ENCODE results near the gene SLC25A4. TPM values are rescaled to one million over a fixed set of nuclear protein-coding genes. Genes with fewer than 3 reads are reported as not detected.
"Not testable (repeated sequence)": the region's sequence is repeated elsewhere in the genome, so short reads cannot be mapped to it uniquely, and the experiment has no call there.

Gene SLC25A4
- total and polyA plus RNA-seq, 5 donors from 2014 or later: 2.5 to 8.8 (median 6.6) TPM

DNA sequence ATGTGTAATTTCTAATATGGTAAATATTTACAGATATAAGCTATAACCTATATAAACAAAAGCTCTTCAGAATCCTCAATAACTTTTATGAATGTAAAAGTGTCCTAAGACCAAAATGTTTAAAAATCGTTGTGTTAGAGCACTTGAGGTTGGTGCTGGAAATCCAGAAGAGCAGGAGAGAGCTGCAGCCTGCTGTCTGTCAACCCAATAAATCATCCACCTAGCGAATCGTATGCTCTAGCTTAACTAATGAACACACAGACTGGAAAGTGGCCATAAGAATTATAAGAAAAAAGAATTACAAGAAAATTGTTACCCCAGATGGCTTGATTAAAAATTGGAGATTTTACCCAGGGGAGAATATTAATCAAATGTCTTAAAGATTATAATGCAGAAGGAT lies 43.7 kb downstream of the SLC25A4 start:
- H3K4me1 Mint-ChIP-seq: peaks cover 20 to 59% (median 36%) of the 10 kb centered on the region in 4 donors
- H3K36me3 Mint-ChIP-seq: peaks cover 25% of the 10 kb centered on the region
- ATAC-seq (ENCODE audit: low read depth in 2 of 2): no peak
- H3K9me3 Mint-ChIP-seq: no peaks in the 10 kb centered on the region
- peaks cover 3% of the 10 kb centered on the region for H3K4me1 ChIP-seq (ENCODE audit: control insufficient read depth, insufficient read depth, low read length, poor library complexity, severe bottlenecking)
- no peak for DNase-seq
- peaks cover 27% of the 10 kb centered on the region for H3K36me3 ChIP-seq (ENCODE audit: control insufficient read depth, insufficient read depth, low read length)
- no peaks in the 10 kb centered on the region for H3K27me3 ChIP-seq (ENCODE audit: control insufficient read depth, insufficient read depth, low read length)
- no peaks in the 10 kb centered on the region for H3K9me3 ChIP-seq (ENCODE audit: control insufficient read depth in 2 of 2, low read length in 2 of 2)
- no peak overlapping the region for H3K27ac ChIP-seq (ENCODE audit: insufficient read depth, low read length, poor library complexity, severe bottlenecking)
- H3K4me3 ChIP-seq (ENCODE audit: low read depth, low read length): no peak overlapping the region
- no peaks in the 10 kb centered on the region for H3K27me3 Mint-ChIP-seq
- H3K27ac Mint-ChIP-seq: no peak overlapping the region
- H3K4me3 Mint-ChIP-seq: no peak overlapping the region

DNA sequence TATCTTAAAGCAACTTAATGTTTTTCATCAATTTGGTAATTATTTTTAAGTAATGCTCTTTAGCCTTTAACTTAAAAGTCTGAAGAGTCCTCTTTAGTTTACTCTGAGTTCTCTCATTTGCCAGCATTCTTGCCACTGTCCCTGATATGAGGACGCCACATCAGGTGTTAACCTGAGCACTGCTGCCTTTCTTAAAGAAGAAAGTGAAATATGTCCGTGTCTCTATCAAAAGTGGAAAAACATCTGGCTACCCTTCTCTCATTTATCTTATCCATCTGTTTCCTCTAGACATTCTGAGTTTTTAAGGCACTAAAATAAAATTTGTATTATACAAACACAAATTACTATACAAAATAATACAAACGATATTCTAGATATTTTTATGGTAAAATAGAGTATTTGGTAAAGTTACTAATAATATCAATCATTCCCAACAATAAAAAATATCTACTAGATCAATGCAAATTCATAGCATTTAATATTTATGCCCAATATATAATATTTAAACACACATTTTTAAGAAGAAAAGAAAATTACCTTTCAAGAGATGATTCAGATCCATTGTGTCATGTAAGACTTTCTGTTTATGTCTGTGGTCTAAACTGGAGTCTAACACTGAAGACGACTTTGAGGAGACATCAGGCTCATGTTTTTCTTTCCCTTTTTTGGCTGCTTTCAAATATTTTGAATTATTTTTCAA lies 46.7 kb downstream of the SLC25A4 start:
- H3K27ac ChIP-seq (ENCODE audit: insufficient read depth, low read length, poor library complexity, severe bottlenecking): no peak overlapping the region
- peaks cover 24% of the 10 kb centered on the region for H3K36me3 Mint-ChIP-seq
- H3K36me3 ChIP-seq (ENCODE audit: control insufficient read depth, insufficient read depth, low read length): peaks cover 28% of the 10 kb centered on the region
- no peaks in the 10 kb centered on the region for H3K9me3 ChIP-seq (ENCODE audit: control insufficient read depth in 2 of 2, low read length in 2 of 2)
- no peaks in the 10 kb centered on the region for H3K27me3 Mint-ChIP-seq
- H3K4me1 ChIP-seq (ENCODE audit: control insufficient read depth, insufficient read depth, low read length, poor library complexity, severe bottlenecking): peaks cover 3% of the 10 kb centered on the region
- DNase-seq (no peak), ATAC-seq (ENCODE audit: low read depth in 2 of 2) (no peak)
- H3K27me3 ChIP-seq (ENCODE audit: control insufficient read depth, insufficient read depth, low read length): no peaks in the 10 kb centered on the region
- H3K27ac Mint-ChIP-seq: peak overlapping the region in 1 of 3 donors; percentile 7
- H3K4me3 ChIP-seq (ENCODE audit: low read depth, low read length): no peak overlapping the region
- H3K4me1 Mint-ChIP-seq: peaks cover 21 to 59% (median 39%) of the 10 kb centered on the region in 4 donors
- H3K4me3 Mint-ChIP-seq: no peak overlapping the region
- H3K9me3 Mint-ChIP-seq: no peaks in the 10 kb centered on the region

DNA sequence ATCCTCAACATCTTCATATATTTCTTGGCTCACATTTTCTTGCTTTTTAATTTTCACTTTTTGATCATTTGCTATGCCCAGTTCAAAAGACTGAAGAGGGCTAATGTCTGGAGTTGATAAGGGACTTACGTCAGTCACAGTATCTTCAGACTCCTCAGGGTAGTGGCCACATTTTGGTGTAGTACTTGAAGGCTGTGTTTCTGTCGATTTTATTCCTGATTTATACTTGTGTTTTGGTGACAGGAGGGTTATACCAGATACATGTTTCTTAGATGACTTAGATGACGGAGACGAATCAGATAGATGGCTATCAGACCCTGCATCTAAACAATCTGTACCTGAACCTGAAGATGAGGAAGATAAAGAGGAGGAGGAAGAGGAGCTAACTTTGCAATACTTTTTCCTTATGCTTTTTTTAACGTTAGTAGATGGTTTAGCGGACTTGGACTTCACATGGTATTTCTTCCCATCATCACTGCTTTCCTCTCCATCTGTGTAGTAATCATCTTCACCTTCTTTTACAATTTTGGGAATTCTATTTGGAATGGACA lies 47.3 kb downstream of the SLC25A4 start:
- peaks cover 28% of the 10 kb centered on the region for H3K36me3 ChIP-seq (ENCODE audit: control insufficient read depth, insufficient read depth, low read length)
- ATAC-seq (ENCODE audit: low read depth in 2 of 2): no peak
- peaks cover 24% of the 10 kb centered on the region for H3K36me3 Mint-ChIP-seq
- H3K4me1 Mint-ChIP-seq: peaks cover 25 to 60% (median 39%) of the 10 kb centered on the region in 4 donors
- no peaks in the 10 kb centered on the region for H3K27me3 ChIP-seq (ENCODE audit: control insufficient read depth, insufficient read depth, low read length)
- no peaks in the 10 kb centered on the region for H3K9me3 Mint-ChIP-seq
- H3K4me1 ChIP-seq (ENCODE audit: control insufficient read depth, insufficient read depth, low read length, poor library complexity, severe bottlenecking): peaks cover 3% of the 10 kb centered on the region
- no peaks in the 10 kb centered on the region for H3K9me3 ChIP-seq (ENCODE audit: control insufficient read depth in 2 of 2, low read length in 2 of 2)
- no peak overlapping the region for H3K4me3 Mint-ChIP-seq
- no peak for DNase-seq
- H3K27me3 Mint-ChIP-seq: no peaks in the 10 kb centered on the region
- no peak overlapping the region for H3K4me3 ChIP-seq (ENCODE audit: low read depth, low read length)
- H3K27ac Mint-ChIP-seq: peak overlapping the region; percentile 2 to 14 (median 7)
- H3K27ac ChIP-seq (ENCODE audit: insufficient read depth, low read length, poor library complexity, severe bottlenecking): no peak overlapping the region

DNA sequence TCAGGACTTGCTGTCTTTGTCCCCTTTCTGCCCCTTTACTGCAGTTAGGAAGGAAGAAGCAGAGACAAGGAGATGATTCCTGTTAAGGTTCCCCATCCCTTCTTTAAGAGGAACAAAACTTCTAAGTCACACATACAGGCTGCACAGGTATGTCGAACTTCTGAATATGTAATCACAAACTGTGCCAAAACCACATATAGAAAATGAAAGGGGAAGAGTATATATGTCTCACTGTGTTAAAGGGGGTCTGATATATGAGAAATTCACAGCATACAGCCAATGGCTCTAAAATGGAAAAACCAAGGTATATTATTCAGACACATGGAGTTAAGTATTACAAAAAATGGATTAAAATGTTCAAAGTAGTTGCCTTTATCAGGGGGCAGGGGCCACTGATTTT lies 49.0 kb downstream of the SLC25A4 start:
- peaks cover 3% of the 10 kb centered on the region for H3K4me1 ChIP-seq (ENCODE audit: control insufficient read depth, insufficient read depth, low read length, poor library complexity, severe bottlenecking)
- DNase-seq: no peak
- no peak overlapping the region for H3K4me3 ChIP-seq (ENCODE audit: low read depth, low read length)
- Mint-ChIP-seq H3K27ac (no peak overlapping the region), H3K27me3 (no peaks in the 10 kb centered on the region), H3K4me3 (no peak overlapping the region), H3K9me3 (no peaks in the 10 kb centered on the region), H3K4me1 (peaks cover 27 to 57% (median 36%) of the 10 kb centered on the region in 4 donors), H3K36me3 (peaks cover 23% of the 10 kb centered on the region)
- H3K9me3 ChIP-seq (ENCODE audit: control insufficient read depth in 2 of 2, low read length in 2 of 2): no peaks in the 10 kb centered on the region
- H3K27me3 ChIP-seq (ENCODE audit: control insufficient read depth, insufficient read depth, low read length): no peaks in the 10 kb centered on the region
- ATAC-seq (ENCODE audit: low read depth in 2 of 2): no peak
- H3K27ac ChIP-seq (ENCODE audit: insufficient read depth, low read length, poor library complexity, severe bottlenecking): no peak overlapping the region
- H3K36me3 ChIP-seq (ENCODE audit: control insufficient read depth, insufficient read depth, low read length): peaks cover 27% of the 10 kb centered on the region

DNA sequence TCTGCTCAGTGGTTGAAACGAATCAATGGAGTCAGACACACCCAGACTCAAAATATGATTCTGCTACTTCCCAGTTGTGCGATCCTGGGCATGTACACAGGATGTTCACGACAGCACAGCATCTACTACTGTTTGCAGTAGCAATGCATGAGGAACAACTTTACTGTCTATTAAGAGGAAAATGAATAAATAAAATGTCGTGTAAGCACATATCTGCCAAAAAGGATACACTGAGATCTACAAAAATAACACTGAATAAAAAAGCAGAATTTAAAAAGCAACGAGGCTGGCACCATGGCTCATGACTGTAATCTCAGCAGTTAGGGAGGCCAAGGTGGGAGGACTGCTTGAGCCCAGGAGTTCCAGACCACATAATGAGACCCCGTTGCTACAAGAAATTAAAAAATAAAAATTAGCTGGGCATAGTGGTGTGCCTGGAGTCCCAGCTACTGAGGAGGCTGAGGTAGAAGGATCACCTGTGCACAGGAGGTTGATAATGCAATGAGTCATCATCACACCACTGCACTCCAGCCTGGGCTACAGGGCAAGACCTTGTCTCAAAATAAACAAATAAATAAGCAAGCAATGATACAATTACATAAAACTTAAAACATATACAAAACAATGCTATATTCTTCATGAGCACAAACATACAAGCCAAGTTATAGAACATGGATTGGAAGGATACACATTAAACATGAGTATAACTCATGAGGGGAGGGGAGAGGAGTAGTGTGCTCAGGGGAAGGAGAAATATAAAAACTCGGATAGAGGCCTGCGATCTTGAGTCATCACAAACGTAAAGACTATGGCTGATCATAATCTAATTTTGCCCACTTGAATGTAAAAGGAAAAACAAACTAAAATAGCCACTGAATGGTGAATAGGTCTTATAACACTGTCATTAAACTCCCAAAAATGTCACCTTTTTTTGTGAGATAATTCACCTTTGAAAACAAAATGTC lies 52.1 kb downstream of the SLC25A4 start:
- no peaks in the 10 kb centered on the region for H3K9me3 Mint-ChIP-seq
- H3K27ac ChIP-seq (ENCODE audit: insufficient read depth, low read length, poor library complexity, severe bottlenecking): no peak overlapping the region
- H3K27me3 Mint-ChIP-seq: no peaks in the 10 kb centered on the region

DNA sequence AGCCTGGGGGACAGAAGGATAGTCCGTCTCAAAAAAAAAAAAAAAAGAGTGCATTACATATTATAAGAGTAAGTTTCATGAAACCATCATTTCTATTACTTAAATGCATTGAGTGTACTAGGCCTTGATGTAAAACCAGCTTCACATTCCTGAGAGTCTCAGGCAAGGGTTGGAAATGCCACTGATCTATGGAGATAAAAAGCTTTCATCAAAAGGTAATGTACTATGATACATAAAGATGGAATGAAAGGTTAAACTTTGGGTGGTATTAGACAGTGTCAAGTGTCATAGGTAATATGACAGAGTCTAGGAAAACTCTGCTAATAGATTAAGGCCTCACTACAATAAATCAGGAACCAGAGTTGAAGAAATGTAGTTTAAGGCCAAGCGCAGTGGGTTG lies 53.4 kb downstream of the SLC25A4 start:
- DNase-seq (no peak), ATAC-seq (ENCODE audit: low read depth in 2 of 2) (no peak)
- no peaks in the 10 kb centered on the region for H3K9me3 Mint-ChIP-seq
- H3K27ac Mint-ChIP-seq: no peak overlapping the region
- peaks cover 26 to 51% (median 33%) of the 10 kb centered on the region in 4 donors for H3K4me1 Mint-ChIP-seq
- H3K36me3 Mint-ChIP-seq: peaks cover 11% of the 10 kb centered on the region
- no peak overlapping the region for H3K4me3 Mint-ChIP-seq
- no peaks in the 10 kb centered on the region for H3K9me3 ChIP-seq (ENCODE audit: control insufficient read depth in 2 of 2, low read length in 2 of 2)
- H3K27me3 Mint-ChIP-seq: no peaks in the 10 kb centered on the region
- peaks cover 3% of the 10 kb centered on the region for H3K4me1 ChIP-seq (ENCODE audit: control insufficient read depth, insufficient read depth, low read length, poor library complexity, severe bottlenecking)
- peaks cover 2% of the 10 kb centered on the region for H3K36me3 ChIP-seq (ENCODE audit: control insufficient read depth, insufficient read depth, low read length)
- no peak overlapping the region for H3K4me3 ChIP-seq (ENCODE audit: low read depth, low read length)
- no peak overlapping the region for H3K27ac ChIP-seq (ENCODE audit: insufficient read depth, low read length, poor library complexity, severe bottlenecking)
- H3K27me3 ChIP-seq (ENCODE audit: control insufficient read depth, insufficient read depth, low read length): no peaks in the 10 kb centered on the region

More for the DNA sequence above, 52.1 kb downstream of the SLC25A4 start:
- Mint-ChIP-seq H3K36me3 (peaks cover 19% of the 10 kb centered on the region), H3K4me3 (peak overlapping the region in 1 of 4 donors; percentile 23), H3K4me1 (peaks cover 25 to 50% (median 35%) of the 10 kb centered on the region in 4 donors), H3K27ac (no peak overlapping the region)
- no peak for ATAC-seq (ENCODE audit: low read depth in 2 of 2)
- Histone ChIP-seq H3K9me3 (ENCODE audit: control insufficient read depth in 2 of 2, low read length in 2 of 2) (no peaks in the 10 kb centered on the region), H3K36me3 (ENCODE audit: control insufficient read depth, insufficient read depth, low read length) (peaks cover 9% of the 10 kb centered on the region), H3K4me1 (ENCODE audit: control insufficient read depth, insufficient read depth, low read length, poor library complexity, severe bottlenecking) (peaks cover 3% of the 10 kb centered on the region), H3K27me3 (ENCODE audit: control insufficient read depth, insufficient read depth, low read length) (no peaks in the 10 kb centered on the region), H3K4me3 (ENCODE audit: low read depth, low read length) (no peak overlapping the region)
- DNase-seq: no peak

DNA sequence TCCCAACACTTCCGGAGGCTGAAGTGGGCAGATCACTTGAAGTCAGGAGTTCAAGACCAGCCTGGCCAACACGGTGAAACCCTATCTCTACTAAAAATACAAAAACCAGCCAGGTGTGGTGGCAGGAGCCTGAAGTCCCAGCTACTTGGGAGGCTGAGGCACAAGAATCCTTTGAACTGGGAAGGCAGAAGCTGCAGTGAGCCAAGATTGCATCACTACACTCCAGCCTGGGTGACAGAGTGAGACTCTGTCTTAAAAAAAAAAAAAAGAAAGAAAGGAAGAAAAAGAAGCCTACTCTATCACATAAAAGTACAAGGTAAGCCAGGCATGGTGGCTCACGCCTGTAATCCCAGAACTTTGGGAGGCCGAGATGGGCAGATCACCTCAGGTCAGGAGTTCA lies 55.1 kb downstream of the SLC25A4 start:
- peaks cover 25 to 58% (median 40%) of the 10 kb centered on the region in 4 donors for H3K4me1 Mint-ChIP-seq
- H3K27ac ChIP-seq (ENCODE audit: insufficient read depth, low read length, poor library complexity, severe bottlenecking); ATAC-seq (ENCODE audit: low read depth in 2 of 2); H3K4me3 ChIP-seq (ENCODE audit: low read depth, low read length); H3K27ac Mint-ChIP-seq; H3K36me3 ChIP-seq (ENCODE audit: control insufficient read depth, insufficient read depth, low read length); H3K27me3 ChIP-seq (ENCODE audit: control insufficient read depth, insufficient read depth, low read length); H3K27me3 Mint-ChIP-seq; H3K9me3 Mint-ChIP-seq; H3K9me3 ChIP-seq (ENCODE audit: control insufficient read depth in 2 of 2, low read length in 2 of 2); DNase-seq; H3K36me3 Mint-ChIP-seq: not testable (repeated sequence)
- peak overlapping the region in 1 of 4 donors; percentile 71 for H3K4me3 Mint-ChIP-seq
- H3K4me1 ChIP-seq (ENCODE audit: control insufficient read depth, insufficient read depth, low read length, poor library complexity, severe bottlenecking): peaks cover 15% of the 10 kb centered on the region
